Glomerular visceral epithelial cell (primary cell): ENCODE measurements around the gene NSDHL.

ENCODE experiments used
- DNase-seq: peaks from one replicate; pipeline ENCODE4 v3.0.0-alpha.2; 2016; ENCODE audit errors: extremely low spot score

Gene NSDHL

GRCh38 chrX:152913346-152913745, 82.5 kb downstream of the NSDHL start:
- DNase-seq: no peak

GRCh38 chrX:152913910-152914309, 83.0 kb downstream of the NSDHL start:
- DNase-seq: no peak

- DNase-seq: peak; percentile 16
Measured at GRCh38 chrX:152915541-152916241, 84.8 kb downstream of the NSDHL start.

- DNase-seq: no peak
Measured at GRCh38 chrX:152917656-152918579, 87.1 kb downstream of the NSDHL start.

- DNase-seq: no peak
Measured at GRCh38 chrX:152918707-152919106, 87.8 kb downstream of the NSDHL start.
